ENCODE results near the gene CCDC6. TPM values are rescaled to one million over a fixed set of nuclear protein-coding genes. Genes with fewer than 3 reads are reported as not detected.

Gene CCDC6
- total and polyA plus RNA-seq, 2 experiments from 2014 or later: 19.4 to 23.2 TPM

GRCh38 chr10:59891936-59892335, 14.4 kb downstream of the CCDC6 start:
- in situ Hi-C loops (cut with MboI): no loop called here
- Histone ChIP-seq H3K79me2 (ENCODE audit: insufficient read depth) (peaks cover 93% of the 10 kb centered on the region), H3K4me2 (ENCODE audit: unreplicated experiment) (no peak overlapping the region), H3K4me3 (no peak overlapping the region), H3K9ac (no peak overlapping the region), H3F3A (ENCODE audit: insufficient read depth) (peaks cover 12% of the 10 kb centered on the region), H2AFZ (no peak overlapping the region), H3K4me1 (ENCODE audit: insufficient read depth) (peaks cover 13% of the 10 kb centered on the region), H3K9me3 (ENCODE audit: low read depth) (no peaks in the 10 kb centered on the region), H3K9me2 (ENCODE audit: insufficient read depth) (no peaks in the 10 kb centered on the region), H4K20me1 (ENCODE audit: insufficient read depth) (0 out of 2 replicates have a peak, but pooled peaks cover 12% of the 10 kb centered on the region), H3K27ac (no peak overlapping the region), H3K27me3 (replicated peaks; ENCODE audit: insufficient read depth) (no peaks in the 10 kb centered on the region), H3K36me3 (ENCODE audit: low read depth) (no peaks in the 10 kb centered on the region)
- DNase-seq: no peak
- TF ChIP-seq EZH2phosphoT487 (IDR thresholded peaks at IDR 0.05; ENCODE audit: insufficient read depth, low read depth) (no peak), EZH2 (IDR thresholded peaks at IDR 0.05; ENCODE audit: insufficient read depth, poor library complexity, severe bottlenecking) (no peak)
- WGBS, 2 experiments (ENCODE audit: low coverage in 1 of 2, low lambda C conversion rate in 2 of 2, missing lambda C conversion rate in 2 of 2): 94 to 95% methylated on average over 4 of the region's 4 CpGs

- Histone ChIP-seq H3K9me3 (ENCODE audit: low read depth) (no peaks in the 10 kb centered on the region), H4K20me1 (ENCODE audit: insufficient read depth) (0 out of 2 replicates have a peak, but pooled peaks cover 7% of the 10 kb centered on the region), H3K9ac (no peak overlapping the region), H3K27ac (no peak overlapping the region), H3K9me2 (ENCODE audit: insufficient read depth) (no peaks in the 10 kb centered on the region), H3K4me3 (no peak overlapping the region), H3F3A (ENCODE audit: insufficient read depth) (peaks cover 12% of the 10 kb centered on the region), H3K79me2 (ENCODE audit: insufficient read depth) (peaks cover 93% of the 10 kb centered on the region), H3K4me2 (ENCODE audit: unreplicated experiment) (no peak overlapping the region), H3K36me3 (ENCODE audit: low read depth) (no peaks in the 10 kb centered on the region), H3K27me3 (replicated peaks; ENCODE audit: insufficient read depth) (no peaks in the 10 kb centered on the region), H3K4me1 (ENCODE audit: insufficient read depth) (peaks cover 13% of the 10 kb centered on the region), H2AFZ (no peak overlapping the region)
- TF ChIP-seq EZH2 (IDR thresholded peaks at IDR 0.05; ENCODE audit: insufficient read depth, poor library complexity, severe bottlenecking) (no peak), EZH2phosphoT487 (IDR thresholded peaks at IDR 0.05; ENCODE audit: insufficient read depth, low read depth) (no peak)
- DNase-seq: no peak
- in situ Hi-C loops (cut with MboI): no loop called here
- WGBS, 2 experiments (ENCODE audit: low coverage in 1 of 2, low lambda C conversion rate in 2 of 2, missing lambda C conversion rate in 2 of 2): 78 to 84% methylated on average over 3 of the region's 3 CpGs
Measured at GRCh38 chr10:59891349-59891748, 15.0 kb downstream of the CCDC6 start.

GRCh38 chr10:59888781-59889435, 17.4 kb downstream of the CCDC6 start:
- Histone ChIP-seq H3K27ac (no peak overlapping the region), H3K4me1 (ENCODE audit: insufficient read depth) (peaks cover 4% of the 10 kb centered on the region), H4K20me1 (ENCODE audit: insufficient read depth) (peaks cover 12% of the 10 kb centered on the region; the same call in 1 of the 2 replicates), H3K9me3 (ENCODE audit: low read depth) (no peaks in the 10 kb centered on the region), H3K9ac (no peak overlapping the region), H3K27me3 (replicated peaks; ENCODE audit: insufficient read depth) (no peaks in the 10 kb centered on the region), H3K4me2 (ENCODE audit: unreplicated experiment) (no peak overlapping the region), H3K4me3 (no peak overlapping the region), H3K36me3 (ENCODE audit: low read depth) (no peaks in the 10 kb centered on the region), H3K79me2 (ENCODE audit: insufficient read depth) (peaks cover 98% of the 10 kb centered on the region), H3K9me2 (ENCODE audit: insufficient read depth) (no peaks in the 10 kb centered on the region), H3F3A (ENCODE audit: insufficient read depth) (peaks cover 5% of the 10 kb centered on the region), H2AFZ (no peak overlapping the region)
- 72 to 76% methylated on average over 4 of the region's 4 CpGs for WGBS, 2 experiments (ENCODE audit: low coverage in 1 of 2, low lambda C conversion rate in 2 of 2, missing lambda C conversion rate in 2 of 2)
- TF ChIP-seq EZH2phosphoT487 (IDR thresholded peaks at IDR 0.05; ENCODE audit: insufficient read depth, low read depth) (no peak), EZH2 (IDR thresholded peaks at IDR 0.05; ENCODE audit: insufficient read depth, poor library complexity, severe bottlenecking) (no peak)
- no peak for DNase-seq
- in situ Hi-C loops (cut with MboI): no loop called here

- H2AFZ ChIP-seq: no peak overlapping the region
- H3K9ac ChIP-seq: no peak overlapping the region
- no peak for DNase-seq
- H3K27me3 ChIP-seq (replicated peaks; ENCODE audit: insufficient read depth): no peaks in the 10 kb centered on the region
- in situ Hi-C loops (cut with MboI): no loop called here
- peaks cover 5% of the 10 kb centered on the region; the same call in 1 of the 2 replicates for H4K20me1 ChIP-seq (ENCODE audit: insufficient read depth)
- H3K4me2 ChIP-seq (ENCODE audit: unreplicated experiment): no peak overlapping the region
- WGBS, 2 experiments (ENCODE audit: low coverage in 1 of 2, low lambda C conversion rate in 2 of 2, missing lambda C conversion rate in 2 of 2): 78 to 86% methylated on average over 6 of the region's 6 CpGs
- TF ChIP-seq EZH2phosphoT487 (IDR thresholded peaks at IDR 0.05; ENCODE audit: insufficient read depth, low read depth): no peak
- TF ChIP-seq EZH2 (IDR thresholded peaks at IDR 0.05; ENCODE audit: insufficient read depth, poor library complexity, severe bottlenecking): no peak
- H3K4me3 ChIP-seq: no peak overlapping the region
- no peaks in the 10 kb centered on the region for H3F3A ChIP-seq (ENCODE audit: insufficient read depth)
- no peaks in the 10 kb centered on the region for H3K36me3 ChIP-seq (ENCODE audit: low read depth)
- peaks cover 98% of the 10 kb centered on the region for H3K79me2 ChIP-seq (ENCODE audit: insufficient read depth)
- no peaks in the 10 kb centered on the region for H3K9me3 ChIP-seq (ENCODE audit: low read depth)
- H3K9me2 ChIP-seq (ENCODE audit: insufficient read depth): no peaks in the 10 kb centered on the region
- H3K27ac ChIP-seq: no peak overlapping the region
- no peaks in the 10 kb centered on the region for H3K4me1 ChIP-seq (ENCODE audit: insufficient read depth)
Measured at GRCh38 chr10:59887972-59888640, 18.2 kb downstream of the CCDC6 start.

Data from GM23248 (cell line).